Astrocyte of the cerebellum (primary cell): ENCODE data around the gene CFAP97D2.

Experiments
- DNase-seq: peaks from one replicate; pipeline ENCODE4 v3.0.0-alpha.2; 2011; ENCODE audit warnings: low read depth
- H3K4me3 ChIP-seq: 2 replicates; pipeline ENCODE4 v1.5.1; 2011; ENCODE audit warnings: mild to moderate bottlenecking, low read depth, low read length, moderate library complexity
- in situ Hi-C: cut with HindIII; loops from 2 replicates; pipeline ENCODE4 v1.10.0; 2017; ENCODE audit warnings: low sequenced_read_pairs
- TF ChIP-seq, protein P1 (sequence below): IDR thresholded peaks from 2 replicates; pipeline ENCODE4 v1.5.1; 2012; ENCODE audit warnings: low read length, low read depth, moderate library complexity, mild to moderate bottlenecking; ENCODE audit errors: missing control alignments

CFAP97D2 gene

DNA sequence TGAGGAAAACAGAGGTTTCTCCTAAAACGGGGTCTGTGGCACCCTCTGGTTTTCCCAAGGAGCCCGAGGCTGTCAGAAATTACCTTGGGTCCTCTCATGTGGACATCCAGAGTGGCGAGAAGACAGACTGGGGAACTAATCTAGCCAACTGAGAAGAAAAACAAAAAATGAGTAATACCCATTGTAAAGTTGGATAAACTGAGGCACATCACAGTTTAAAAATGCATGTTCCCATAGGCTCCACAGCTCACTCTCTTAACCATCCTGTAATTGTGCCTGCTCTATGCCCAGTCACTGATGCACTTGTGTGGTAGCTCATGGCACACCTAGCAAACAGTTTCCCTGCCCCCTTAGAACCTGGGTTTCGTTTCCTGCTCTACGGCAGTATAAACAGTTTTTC is 87.2 kb downstream of the CFAP97D2 start:
- in situ Hi-C loops, result no loop called here
- H3K4me3 ChIP-seq, result no peak overlapping the region
- DNase-seq, result no peak
- TF ChIP-seq, protein P1, sequence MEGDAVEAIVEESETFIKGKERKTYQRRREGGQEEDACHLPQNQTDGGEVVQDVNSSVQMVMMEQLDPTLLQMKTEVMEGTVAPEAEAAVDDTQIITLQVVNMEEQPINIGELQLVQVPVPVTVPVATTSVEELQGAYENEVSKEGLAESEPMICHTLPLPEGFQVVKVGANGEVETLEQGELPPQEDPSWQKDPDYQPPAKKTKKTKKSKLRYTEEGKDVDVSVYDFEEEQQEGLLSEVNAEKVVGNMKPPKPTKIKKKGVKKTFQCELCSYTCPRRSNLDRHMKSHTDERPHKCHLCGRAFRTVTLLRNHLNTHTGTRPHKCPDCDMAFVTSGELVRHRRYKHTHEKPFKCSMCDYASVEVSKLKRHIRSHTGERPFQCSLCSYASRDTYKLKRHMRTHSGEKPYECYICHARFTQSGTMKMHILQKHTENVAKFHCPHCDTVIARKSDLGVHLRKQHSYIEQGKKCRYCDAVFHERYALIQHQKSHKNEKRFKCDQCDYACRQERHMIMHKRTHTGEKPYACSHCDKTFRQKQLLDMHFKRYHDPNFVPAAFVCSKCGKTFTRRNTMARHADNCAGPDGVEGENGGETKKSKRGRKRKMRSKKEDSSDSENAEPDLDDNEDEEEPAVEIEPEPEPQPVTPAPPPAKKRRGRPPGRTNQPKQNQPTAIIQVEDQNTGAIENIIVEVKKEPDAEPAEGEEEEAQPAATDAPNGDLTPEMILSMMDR, result no peak

- H3K4me3 ChIP-seq, result no peak overlapping the region
- TF ChIP-seq, protein P1, result no peak
- in situ Hi-C loops, result no loop called here
- no peak for DNase-seq
Measured at GRCh38 chr13:114268344-114269280, 89.6 kb downstream of the CFAP97D2 start.

DNA sequence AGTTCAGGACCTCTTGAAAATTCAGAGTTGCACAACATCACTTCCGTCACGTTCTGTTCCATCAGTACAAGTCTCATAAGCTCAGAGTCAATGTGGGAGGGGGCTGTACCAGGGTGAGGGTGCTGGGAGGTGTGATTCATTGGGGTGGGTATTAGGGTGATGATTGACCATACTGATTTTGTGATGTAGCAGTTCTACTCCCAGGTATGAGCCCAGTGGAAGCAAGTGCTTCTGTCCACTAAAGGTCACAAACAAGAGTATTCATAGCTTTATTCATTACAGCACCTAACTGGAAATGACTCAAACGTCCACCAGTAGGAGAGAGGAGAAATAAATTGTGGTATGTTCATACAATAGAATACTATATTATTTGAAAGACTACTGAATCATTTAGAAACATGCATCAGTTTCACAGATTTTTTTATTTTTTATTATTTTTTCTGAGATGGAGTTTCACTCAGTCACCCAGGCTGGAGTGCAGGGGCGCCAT is 90.3 kb downstream of the CFAP97D2 start:
- TF ChIP-seq, protein P1, result no peak
- in situ Hi-C loops, result no loop called here
- no peak for DNase-seq
- no peak overlapping the region for H3K4me3 ChIP-seq
